Right cardiac atrium (tissue), 5 donors: ENCODE measurements around the gene CHMP4A. TPM values are rescaled to one million over a fixed set of nuclear protein-coding genes. Genes with fewer than 3 reads are reported as not detected.

Source experiments
- ATAC-seq, 2 donors: fragments of 200-7000 bp; cut with Tn5 transposase; one replicate each; pipeline versions ENCODE4 v1.8.0 to v1.9.1; 2020; ENCODE audit warnings: moderate library complexity in 2 of 2, mild to moderate bottlenecking in 1 of 2
- DNase-seq, 3 donors: peaks; one replicate each; pipeline ENCODE4 v3.0.0-alpha.2; 2020
- H3K27ac ChIP-seq: one replicate; pipeline ENCODE4 v1.5.1; 2013; ENCODE audit warnings: mild to moderate bottlenecking, low read length, control low read depth, moderate library complexity
- H3K27me3 ChIP-seq: one replicate; pipeline ENCODE4 v1.6.1; 2013; ENCODE audit not compliant: control insufficient read depth, insufficient read depth
- H3K4me1 ChIP-seq: one replicate; pipeline ENCODE4 v1.6.1; 2013; ENCODE audit warnings: low read length; ENCODE audit not compliant: control insufficient read depth, insufficient read depth
- H3K4me3 ChIP-seq: one replicate; pipeline ENCODE4 v1.5.1; 2013; ENCODE audit warnings: low read length, control low read depth
- H3K9me3 ChIP-seq: one replicate; pipeline ENCODE4 v1.6.1; 2013; ENCODE audit warnings: low read length; ENCODE audit not compliant: control insufficient read depth
- WGBS: extraction: QIAGEN DNeasy Blood & Tissue Kit; methylation state at CpG from one replicate; pipeline ENCODE4 v1.1.7; 2013; 5-methylcytosine and 5-hydroxymethylcytosine counted together
- intact Hi-C, 4 donors: fragments of 100-400 bp; cut with DNase I; formaldehyde crosslinking; loops; one replicate each; pipeline versions ENCODE4 v1.11.0 to v1.14.0; 2022 to 2023
- long read RNA-seq, 4 donors: library from polyadenylated mRNA; unstranded; transcript quantifications; one replicate each; pipeline ENCODE4 v2.0.0, GENCODE V29; 2020 to 2021
- polyA plus RNA-seq: library from polyadenylated mRNA; stranded (reverse); fragments of 200-250 nt; gene quantifications from one replicate; pipeline ENCODE4 v1.2.3, GENCODE V29; 2013
- total RNA-seq, 4 donors: library from RNA; stranded (reverse); fragmentation: NEBNext Ultra II Directional; extraction: Animal tissue kit (Norgen Biotek cat#: 25700); gene quantifications; one replicate each; pipeline ENCODE4 v1.2.1, GENCODE V29; 2021
- donor health status: healthy with polysubstance abuse.
- donor health status: DM: no; HTN: yes; CAD: no.
- donor health status: DM: no; HTN: no; CAD: no.
- donor health status: DM: no; HTN: yes; CAD: no; lungs with severe emphysema.
- donor health status: DM: yes; HTN: yes; CAD: no.

Gene CHMP4A, protein sequence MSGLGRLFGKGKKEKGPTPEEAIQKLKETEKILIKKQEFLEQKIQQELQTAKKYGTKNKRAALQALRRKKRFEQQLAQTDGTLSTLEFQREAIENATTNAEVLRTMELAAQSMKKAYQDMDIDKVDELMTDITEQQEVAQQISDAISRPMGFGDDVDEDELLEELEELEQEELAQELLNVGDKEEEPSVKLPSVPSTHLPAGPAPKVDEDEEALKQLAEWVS
- total RNA-seq (10 to 100 TPM; 35.2 to 49.3 (median 39.5) TPM), polyA plus RNA-seq (56.3 TPM)
- long read RNA-seq, donor 1, transcript CHMP4A-201 (6 exons, 1,393 nt) = major isoform, 62 of 71 reads
- long read RNA-seq, donor 1, partial matches to known transcripts = 1 of 71 reads
- long read RNA-seq, donor 1, other reads (novel, unspliced or antisense) = 8 of 71 reads
- long read RNA-seq, donor 2, transcript CHMP4A-201 (6 exons, 1,393 nt) = major isoform, 42 of 47 reads
- long read RNA-seq, donor 2, partial matches to known transcripts = 0 of 47 reads
- long read RNA-seq, donor 2, other reads (novel, unspliced or antisense) = 5 of 47 reads
- long read RNA-seq, donor 3, transcript CHMP4A-201 (6 exons, 1,393 nt) = major isoform, 55 of 64 reads
- long read RNA-seq, donor 3, partial matches to known transcripts = 0 of 64 reads
- long read RNA-seq, donor 3, other reads (novel, unspliced or antisense) = 6 of 64 reads
- long read RNA-seq, donor 4, transcript CHMP4A-201 (6 exons, 1,393 nt) = major isoform, 27 of 31 reads
- long read RNA-seq, donor 4, partial matches to known transcripts = 1 of 31 reads
- long read RNA-seq, donor 4, other reads (novel, unspliced or antisense) = 1 of 31 reads

- no peaks in the 10 kb centered on the region for H3K9me3 ChIP-seq
- ATAC-seq (peak; percentile 95), DNase-seq (peak; percentile 98 to 99 (median 99))
- intact Hi-C loops = no loop called here
- H3K4me3 ChIP-seq = peak within 1 kb of the TSS; percentile 61
- WGBS = under 1% methylated on average over 53 of the region's 53 CpGs
- H3K27ac ChIP-seq = peak within 1 kb of the TSS; percentile 99
- no peaks in the 10 kb centered on the region for H3K27me3 ChIP-seq
- H3K4me1 ChIP-seq = peaks cover 2% of the 10 kb centered on the region
Observed at GRCh38 chr14:24212924-24213865, at the start of gene CHMP4A. CHMP4A (minus strand) TSS chr14:24213488; CDS start chr14:24213439, 49 bp downstream.

DNA sequence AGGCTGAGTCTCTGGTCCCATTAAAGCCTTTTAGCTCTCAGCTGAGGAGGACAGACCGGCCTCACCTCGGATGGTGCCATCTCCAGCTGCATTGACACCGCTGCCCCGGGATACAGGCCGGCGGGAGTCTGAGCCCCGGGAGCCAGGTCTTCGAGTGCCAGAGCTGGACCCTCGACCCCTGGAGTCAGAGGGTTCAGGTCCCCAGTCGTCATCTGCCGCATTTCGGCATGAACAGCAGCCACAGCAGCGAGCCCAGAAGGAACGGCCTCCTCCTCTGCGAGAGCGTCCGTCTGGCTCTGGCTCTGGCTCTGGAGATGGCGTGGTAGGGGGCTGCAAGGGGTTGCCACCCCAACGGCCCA is 48.7 kb upstream of the CHMP4A start:
- ATAC-seq (no peak), DNase-seq (peak in 1 of 3 donors; percentile 44)
- Histone ChIP-seq H3K4me3 (no peak overlapping the region), H3K27me3 (no peaks in the 10 kb centered on the region), H3K27ac (no peak overlapping the region), H3K4me1 (no peaks in the 10 kb centered on the region), H3K9me3 (no peaks in the 10 kb centered on the region)
- WGBS = 89% methylated on average over 19 of the region's 19 CpGs
- intact Hi-C loops = no loop called here

DNA sequence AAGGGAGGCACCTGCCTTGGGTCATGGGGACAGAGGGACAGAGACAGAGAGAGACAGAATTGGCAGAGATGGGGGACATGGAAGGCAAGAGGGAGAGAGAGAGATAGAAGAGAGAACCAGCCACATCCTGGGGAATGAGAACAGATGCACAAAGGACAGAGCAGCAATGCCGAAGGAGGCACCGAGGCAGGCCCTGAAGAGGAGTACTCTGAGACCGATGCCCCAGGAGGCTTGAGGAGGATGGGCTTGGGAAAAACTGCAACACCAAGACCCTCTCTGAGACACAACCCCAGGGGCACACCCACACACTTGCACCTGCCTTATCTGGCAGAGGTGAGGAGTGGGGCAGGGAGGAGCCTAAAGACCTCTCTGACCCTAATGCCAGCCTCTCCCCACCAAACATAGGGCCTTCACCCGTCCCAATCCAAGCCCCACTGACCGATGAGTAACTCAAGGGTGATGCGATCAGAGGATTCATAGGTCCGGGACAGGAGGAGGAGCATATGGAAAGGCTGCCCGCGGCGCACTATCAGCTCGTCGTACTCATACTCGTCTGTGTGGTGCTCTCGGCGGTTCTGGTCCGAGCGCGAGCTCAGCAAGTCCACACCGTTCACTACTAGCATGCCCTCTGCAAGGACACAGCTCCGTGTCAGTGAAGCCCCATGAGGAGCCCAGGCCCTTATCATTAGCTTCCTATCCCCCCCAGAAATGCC is 48.1 kb upstream of the CHMP4A start:
- Histone ChIP-seq H3K27me3 (no peaks in the 10 kb centered on the region), H3K9me3 (no peaks in the 10 kb centered on the region), H3K4me3 (no peak overlapping the region), H3K4me1 (no peaks in the 10 kb centered on the region), H3K27ac (no peak overlapping the region)
- no peak for DNase-seq
- intact Hi-C loops = no loop called here
- 90% methylated on average over 20 of the region's 20 CpGs for WGBS
- no peak for ATAC-seq

DNA sequence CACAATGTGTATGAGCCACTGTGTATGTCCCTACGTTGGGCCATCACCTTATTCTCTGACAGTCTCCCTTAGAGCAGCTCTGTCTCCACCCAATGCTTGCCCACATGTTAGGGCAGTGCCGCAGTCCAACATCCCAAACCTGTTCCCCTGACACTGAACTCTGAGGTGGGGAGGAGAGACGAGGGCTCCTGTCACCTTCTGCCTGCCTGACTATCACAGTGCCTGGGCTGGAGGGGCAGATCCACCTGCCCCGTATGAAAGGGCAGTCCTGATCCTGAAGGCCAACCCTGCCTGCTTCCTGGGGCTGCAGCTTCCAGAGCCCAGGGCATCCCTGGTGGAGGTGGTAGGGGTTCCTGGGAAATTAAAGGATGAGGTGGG is 47.5 kb upstream of the CHMP4A start:
- ATAC-seq (no peak), DNase-seq (no peak)
- no peaks in the 10 kb centered on the region for H3K4me1 ChIP-seq
- no peak overlapping the region for H3K27ac ChIP-seq
- 78% methylated on average over 4 of the region's 4 CpGs for WGBS
- H3K4me3 ChIP-seq = no peak overlapping the region
- no peaks in the 10 kb centered on the region for H3K9me3 ChIP-seq
- intact Hi-C loops = no loop called here
- H3K27me3 ChIP-seq = no peaks in the 10 kb centered on the region

DNA sequence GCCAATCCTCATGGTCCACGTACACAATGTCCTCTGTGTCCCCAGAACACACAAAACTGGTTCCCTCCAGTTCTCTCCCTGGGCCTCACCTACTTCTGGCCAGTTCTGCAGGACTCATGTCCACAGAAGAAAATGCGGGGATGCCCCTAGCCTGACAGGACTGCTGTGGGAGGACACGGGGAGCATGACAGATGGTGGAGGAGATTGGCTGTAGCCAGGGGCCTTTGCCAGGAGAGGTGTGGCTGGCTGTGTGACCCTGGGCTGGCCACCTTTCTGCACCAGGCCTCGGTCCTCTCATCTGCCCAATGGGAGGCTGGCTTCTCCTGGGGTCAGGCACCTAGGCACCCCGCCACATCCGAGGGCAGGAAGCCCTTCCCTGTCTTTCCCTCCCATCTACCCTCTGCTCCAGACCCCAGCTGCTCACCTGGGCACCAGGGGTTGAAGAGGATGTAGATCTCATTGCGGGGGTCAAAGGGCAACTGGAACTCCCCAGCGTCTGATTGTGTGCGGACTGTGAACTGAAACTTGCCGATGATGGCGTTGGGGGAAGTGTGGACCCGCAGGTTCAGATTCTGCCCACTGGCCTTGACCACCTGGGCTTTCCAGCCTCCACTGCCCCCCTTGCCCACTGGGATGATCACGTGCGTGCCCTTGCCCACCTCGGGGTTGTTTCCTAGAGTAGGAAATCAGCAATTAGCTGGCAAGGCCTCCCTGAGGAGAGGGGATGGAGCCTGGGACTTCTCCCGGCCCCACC is 46.9 kb upstream of the CHMP4A start:
- H3K9me3 ChIP-seq = no peaks in the 10 kb centered on the region
- ATAC-seq (no peak), DNase-seq (no peak)
- intact Hi-C loops = no loop called here
- WGBS = 86% methylated on average over 16 of the region's 16 CpGs
- H3K4me3 ChIP-seq = no peak overlapping the region
- no peak overlapping the region for H3K27ac ChIP-seq
- H3K4me1 ChIP-seq = no peaks in the 10 kb centered on the region
- no peaks in the 10 kb centered on the region for H3K27me3 ChIP-seq

GRCh38 chr14:24259282-24260025 is 46.2 kb upstream of the CHMP4A start:
- H3K4me1 ChIP-seq = no peaks in the 10 kb centered on the region
- intact Hi-C loops = no loop called here
- H3K4me3 ChIP-seq = no peak overlapping the region
- 76% methylated on average over 16 of the region's 16 CpGs for WGBS
- H3K9me3 ChIP-seq = no peaks in the 10 kb centered on the region
- H3K27ac ChIP-seq = no peak overlapping the region
- no peaks in the 10 kb centered on the region for H3K27me3 ChIP-seq
- no peak for DNase-seq
- ATAC-seq = peak in 1 of 2 donors; percentile 14

- Histone ChIP-seq H3K9me3 (no peaks in the 10 kb centered on the region), H3K4me3 (no peak overlapping the region), H3K4me1 (no peaks in the 10 kb centered on the region), H3K27me3 (no peaks in the 10 kb centered on the region), H3K27ac (no peak overlapping the region)
- DNase-seq (no peak), ATAC-seq (no peak)
- 88% methylated on average over 18 of the region's 18 CpGs for WGBS
- intact Hi-C loops = no loop called here
Observed at GRCh38 chr14:24258548-24259265, 45.4 kb upstream of the CHMP4A start.

DNA sequence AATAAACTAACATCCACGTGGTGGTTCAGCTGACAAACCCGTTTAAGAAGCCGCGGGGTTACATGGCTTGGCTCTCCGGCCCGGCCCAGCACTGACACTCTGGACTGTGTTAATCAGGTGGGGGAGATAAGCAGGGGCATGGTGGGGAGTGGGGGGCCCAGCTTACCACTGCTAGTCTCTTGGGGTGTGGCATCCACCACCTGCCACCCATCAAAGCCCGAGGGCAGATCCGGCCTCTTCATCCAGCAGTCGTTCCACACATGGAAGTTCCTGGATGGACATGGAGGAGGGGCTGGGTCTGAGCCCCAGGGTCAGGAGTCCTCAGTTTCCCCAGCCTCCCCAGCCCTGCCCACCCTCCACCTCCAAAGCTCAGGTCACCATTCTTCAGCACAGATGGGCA is 44.8 kb upstream of the CHMP4A start:
- Histone ChIP-seq H3K4me1 (no peaks in the 10 kb centered on the region), H3K27ac (no peak overlapping the region), H3K9me3 (no peaks in the 10 kb centered on the region), H3K27me3 (no peaks in the 10 kb centered on the region), H3K4me3 (no peak overlapping the region)
- intact Hi-C loops = no loop called here
- 78% methylated on average over 9 of the region's 9 CpGs for WGBS
- DNase-seq (no peak), ATAC-seq (no peak)

GRCh38 chr14:24256960-24257359 is 43.7 kb upstream of the CHMP4A start:
- DNase-seq = no peak
- no peak overlapping the region for H3K4me3 ChIP-seq
- ATAC-seq = no peak
- no peaks in the 10 kb centered on the region for H3K9me3 ChIP-seq
- H3K27me3 ChIP-seq = no peaks in the 10 kb centered on the region
- intact Hi-C loops = no loop called here
- WGBS = 63% methylated on average over 4 of the region's 4 CpGs
- no peaks in the 10 kb centered on the region for H3K4me1 ChIP-seq
- no peak overlapping the region for H3K27ac ChIP-seq
